Caco-2 (cell line): ENCODE measurements around the gene TESK2. TPM values are rescaled to one million over a fixed set of nuclear protein-coding genes. Genes with fewer than 3 reads are reported as not detected.

ENCODE experiments used
- BruUV-seq: library from RNA; stranded (reverse); fragments of 400-500 nt; replicated peaks from 2 replicates; lab custom pipeline; 2021; lab: Mats Ljungman, UMichigan
- CTCF ChIA-PET: fragments of 300-600 bp; sonication (Branson Sonifier 250); formaldehyde crosslinking; loops from one replicate; lab custom pipeline; 2022; ENCODE audit warnings: antibody characterized with exemption; lab: Charles Lee
- POLR2A ChIA-PET: fragments of 300-600 bp; sonication (Branson Sonifier 250); formaldehyde crosslinking; loops from one replicate; lab custom pipeline; 2022; ENCODE audit warnings: antibody characterized with exemption; lab: Charles Lee
- DNase-seq, 2 experiments: peaks; one replicate each; pipeline versions ENCODE4 v3.0.0 to v3.0.0-alpha.2; 2020 to 2022
- H3K27me3 ChIP-seq: replicated peaks from 2 replicates; pipeline ENCODE4 v1.6.0; 2011; ENCODE audit warnings: low read length; ENCODE audit not compliant: control insufficient read depth, insufficient read depth
- H3K36me3 ChIP-seq: 2 replicates; pipeline ENCODE4 v1.5.1; 2011; ENCODE audit warnings: low read length; ENCODE audit not compliant: control insufficient read depth, insufficient read depth
- H3K4me1 ChIP-seq: fragments of 250-450 bp; sonication (Bioruptor Pico); 2 replicates; pipeline ENCODE4 v1.5.1; 2020; ENCODE audit warnings: mild to moderate bottlenecking
- H3K4me3 ChIP-seq: 2 replicates; pipeline ENCODE4 v1.5.1; 2011; ENCODE audit warnings: low read depth, mild to moderate bottlenecking, control low read depth, low read length
- H3K9me3 ChIP-seq: fragments of 250-450 bp; sonication (Bioruptor Pico); 2 replicates; pipeline ENCODE4 v1.5.1; 2020; ENCODE audit warnings: mild to moderate bottlenecking, moderate library complexity
- H3K27ac Mint-ChIP-seq: one replicate; pipeline ENCODE4 v1.8.0; 2022; ENCODE audit warnings: mixed read lengths; ENCODE audit not compliant: unreplicated experiment
- H3K27me3 Mint-ChIP-seq: one replicate; pipeline ENCODE4 v1.8.0; 2022; ENCODE audit warnings: mixed read lengths; ENCODE audit not compliant: insufficient read depth, unreplicated experiment
- H3K36me3 Mint-ChIP-seq: one replicate; pipeline ENCODE4 v1.8.0; 2022; ENCODE audit warnings: mild to moderate bottlenecking, mixed read lengths; ENCODE audit not compliant: insufficient read depth, unreplicated experiment
- H3K4me1 Mint-ChIP-seq: one replicate; pipeline ENCODE4 v1.8.0; 2022; ENCODE audit warnings: low read depth, mixed read lengths; ENCODE audit not compliant: unreplicated experiment
- H3K4me3 Mint-ChIP-seq: one replicate; pipeline ENCODE4 v1.8.0; 2022; ENCODE audit warnings: mild to moderate bottlenecking, moderate library complexity, mixed read lengths; ENCODE audit not compliant: unreplicated experiment
- H3K9me3 Mint-ChIP-seq: one replicate; pipeline ENCODE4 v1.8.0; 2022; ENCODE audit warnings: mixed read lengths; ENCODE audit not compliant: unreplicated experiment
- CTCF ChIP-seq, 2 experiments: fragments of 200-600 bp in 1 of 2; IDR thresholded peaks; 1 replicate in 1 of 2; 2 replicates in 1 of 2; pipeline versions ENCODE4 v1.5.1 to v1.8.0; 2011 to 2022; ENCODE audit warnings: antibody characterized with exemption in 1 of 2, control low read depth in 1 of 2, inconsistent platforms in 1 of 2, low read depth in 1 of 2, low read length in 1 of 2, mild to moderate bottlenecking in 1 of 2, moderate library complexity in 1 of 2; ENCODE audit not compliant: insufficient read depth in 1 of 2, severe bottlenecking in 1 of 2, unreplicated experiment in 1 of 2
- intact Hi-C: fragments of 100-400 bp; cut with micrococcal nuclease; formaldehyde crosslinking; loops from one replicate; pipeline ENCODE4 v1.10.0; 2022; ENCODE audit not compliant: unreplicated experiment
- total RNA-seq: library from RNA; stranded (reverse); gene quantifications from 2 replicates; pipeline ENCODE4 v1.2.3, GENCODE V29; 2022

The TESK2 gene
- total RNA-seq, 1 experiment from 2014 or later = 14.7 TPM

- no peaks in the 10 kb centered on the region for H3K27me3 Mint-ChIP-seq
- intact Hi-C loops = no loop called here
- DNase-seq = peak in 1 of 2 experiments; percentile 8
- ChIA-PET POLR2A (no interaction called here), CTCF (no interaction called here)
- no peaks in the 10 kb centered on the region; the same call in 1 of the 2 replicates for H3K36me3 ChIP-seq
- TF ChIP-seq CTCF (IDR thresholded peaks at IDR 0.05; ENCODE audit: insufficient read depth in 1 of 2, low read depth in 1 of 2, low read length in 1 of 2, severe bottlenecking in 1 of 2, unreplicated experiment in 1 of 2) = no peak
- H3K4me3 ChIP-seq = no peak overlapping the region
- no peak overlapping the region for H3K4me3 Mint-ChIP-seq
- H3K9me3 Mint-ChIP-seq = no peaks in the 10 kb centered on the region
- H3K9me3 ChIP-seq = no peaks in the 10 kb centered on the region
- no TSS peak for BruUV-seq
- no peaks in the 10 kb centered on the region for H3K4me1 Mint-ChIP-seq
- peaks cover 8% of the 10 kb centered on the region; the same call in 1 of the 2 replicates for H3K4me1 ChIP-seq
- H3K27me3 ChIP-seq = no peaks in the 10 kb centered on the region
- H3K36me3 Mint-ChIP-seq = no peaks in the 10 kb centered on the region
- no peak overlapping the region for H3K27ac Mint-ChIP-seq
Measured at GRCh38 chr1:45444609-45445131, 46.3 kb downstream of the TESK2 start.

- no peak for TF ChIP-seq CTCF (IDR thresholded peaks at IDR 0.05; ENCODE audit: insufficient read depth in 1 of 2, low read depth in 1 of 2, low read length in 1 of 2, severe bottlenecking in 1 of 2, unreplicated experiment in 1 of 2)
- no peaks in the 10 kb centered on the region; the same call in 1 of the 2 replicates for H3K36me3 ChIP-seq
- peak; percentile 3 to 46 for DNase-seq
- BruUV-seq = no TSS peak
- Mint-ChIP-seq H3K36me3 (no peaks in the 10 kb centered on the region), H3K27ac (no peak overlapping the region), H3K4me1 (no peaks in the 10 kb centered on the region), H3K27me3 (no peaks in the 10 kb centered on the region), H3K9me3 (no peaks in the 10 kb centered on the region), H3K4me3 (no peak overlapping the region)
- intact Hi-C loops = no loop called here
- no peaks in the 10 kb centered on the region for H3K27me3 ChIP-seq
- ChIA-PET CTCF (no interaction called here), POLR2A (interaction anchor here (0.6 kb wide), 2 partner anchors 19 to 105 kb away, joined by 3 to 8 read pairs; no protein-coding TSS in a partner anchor)
- H3K9me3 ChIP-seq = no peaks in the 10 kb centered on the region
- H3K4me3 ChIP-seq = no peak overlapping the region
- H3K4me1 ChIP-seq = peaks cover 8% of the 10 kb centered on the region; the same call in 1 of the 2 replicates
Measured at GRCh38 chr1:45443580-45444446, 47.1 kb downstream of the TESK2 start.

- H3K4me1 ChIP-seq = peaks cover 8% of the 10 kb centered on the region; the same call in 1 of the 2 replicates
- no peaks in the 10 kb centered on the region for H3K4me1 Mint-ChIP-seq
- H3K27me3 Mint-ChIP-seq = no peaks in the 10 kb centered on the region
- no peak overlapping the region for H3K4me3 ChIP-seq
- H3K9me3 Mint-ChIP-seq = no peaks in the 10 kb centered on the region
- POLR2A ChIA-PET = no interaction called here
- no peak overlapping the region for H3K27ac Mint-ChIP-seq
- H3K36me3 Mint-ChIP-seq = no peaks in the 10 kb centered on the region
- intact Hi-C loops = no loop called here
- no peaks in the 10 kb centered on the region for H3K27me3 ChIP-seq
- BruUV-seq = no TSS peak
- no peak overlapping the region for H3K4me3 Mint-ChIP-seq
- H3K9me3 ChIP-seq = no peaks in the 10 kb centered on the region
- TF ChIP-seq CTCF (IDR thresholded peaks at IDR 0.05; ENCODE audit: insufficient read depth in 1 of 2, low read depth in 1 of 2, low read length in 1 of 2, severe bottlenecking in 1 of 2, unreplicated experiment in 1 of 2) = no peak
- CTCF ChIA-PET = no interaction called here
- DNase-seq = no peak
- no peaks in the 10 kb centered on the region; the same call in 1 of the 2 replicates for H3K36me3 ChIP-seq
Measured at GRCh38 chr1:45442272-45442671, 48.7 kb downstream of the TESK2 start.
